Mesenchymal stem cell (in vitro differentiated cells and primary cell): ENCODE measurements around the gene HNRNPUL2.
"Not testable (repeated sequence)": the region's sequence is repeated elsewhere in the genome, so short reads cannot be mapped to it uniquely, and the experiment has no call there.

Source experiments
- DNase-seq: peaks from one replicate; pipeline ENCODE4 v3.0.0-alpha.2; 2013
- H2AFZ ChIP-seq: one replicate; pipeline ENCODE4 v1.6.1; 2013; ENCODE audit warnings: low read depth, mild to moderate bottlenecking, control low read depth, inconsistent platforms, low read length, moderate library complexity
- H2AK5ac ChIP-seq: 2 replicates; pipeline ENCODE4 v1.6.1; 2013; ENCODE audit warnings: low read length, moderate library complexity, mild to moderate bottlenecking, inconsistent platforms; ENCODE audit not compliant: severe bottlenecking
- H2BK120ac ChIP-seq: one replicate; pipeline ENCODE4 v1.6.1; 2013; ENCODE audit warnings: low read depth, mild to moderate bottlenecking, inconsistent platforms, low read length, moderate library complexity
- H2BK12ac ChIP-seq, 2 experiments: one replicate each; pipeline ENCODE4 v1.6.1; 2013; ENCODE audit warnings: inconsistent platforms in 2 of 2, low read length in 2 of 2, mild to moderate bottlenecking in 2 of 2, moderate library complexity in 2 of 2, control low read depth in 1 of 2
- H2BK15ac ChIP-seq: one replicate; pipeline ENCODE4 v1.6.1; 2013; ENCODE audit warnings: mild to moderate bottlenecking, low read depth, inconsistent platforms; ENCODE audit not compliant: poor library complexity, severe bottlenecking
- H2BK5ac ChIP-seq: 2 replicates; pipeline ENCODE4 v1.6.1; 2013; ENCODE audit warnings: low read depth, mild to moderate bottlenecking, low read length, control low read depth, inconsistent platforms; ENCODE audit not compliant: poor library complexity, severe bottlenecking
- H3K14ac ChIP-seq, 2 experiments: one replicate each; pipeline ENCODE4 v1.6.1; 2013; ENCODE audit warnings: inconsistent platforms in 2 of 2, low read length in 2 of 2, control low read depth in 1 of 2, mild to moderate bottlenecking in 1 of 2, moderate library complexity in 1 of 2
- H3K18ac ChIP-seq, 2 experiments: one replicate each; pipeline ENCODE4 v1.6.1; 2013; ENCODE audit warnings: inconsistent platforms in 2 of 2, low read length in 2 of 2, control low read depth in 1 of 2, low read depth in 1 of 2, mild to moderate bottlenecking in 1 of 2
- H3K23ac ChIP-seq, 2 experiments: one replicate each; pipeline ENCODE4 v1.6.1; 2013; ENCODE audit warnings: inconsistent platforms in 2 of 2, low read length in 2 of 2, mild to moderate bottlenecking in 2 of 2, moderate library complexity in 2 of 2, control low read depth in 1 of 2
- H3K27ac ChIP-seq: 2 replicates; pipeline ENCODE4 v1.5.1; 2013; ENCODE audit warnings: mild to moderate bottlenecking, moderate library complexity, low read length, control low read depth, inconsistent platforms; ENCODE audit not compliant: poor library complexity, severe bottlenecking
- H3K27me3 ChIP-seq, 2 experiments: 2 replicates each; pipeline versions ENCODE4 v1.6.1 to v1.7.0; 2013; ENCODE audit warnings: low read length in 2 of 2, mild to moderate bottlenecking in 2 of 2, moderate library complexity in 2 of 2, control low read depth in 1 of 2, inconsistent platforms in 1 of 2; ENCODE audit not compliant: control insufficient read depth in 1 of 2, insufficient read depth in 1 of 2
- H3K36me3 ChIP-seq, 2 experiments: 2 replicates each; pipeline versions ENCODE4 v1.6.1 to v1.7.0; 2013; ENCODE audit warnings: low read length in 2 of 2, control low read depth in 1 of 2, inconsistent platforms in 1 of 2, low read depth in 1 of 2, mild to moderate bottlenecking in 1 of 2; ENCODE audit not compliant: insufficient read depth in 2 of 2, control insufficient read depth in 1 of 2
- H3K4ac ChIP-seq, 2 experiments: one replicate each; pipeline ENCODE4 v1.6.1; 2013; ENCODE audit warnings: inconsistent platforms in 2 of 2, low read length in 2 of 2, mild to moderate bottlenecking in 2 of 2, moderate library complexity in 2 of 2, control low read depth in 1 of 2, low read depth in 1 of 2
- H3K4me1 ChIP-seq: 2 replicates; pipeline ENCODE4 v1.6.1; 2013; ENCODE audit warnings: low read depth, low read length, control low read depth; ENCODE audit not compliant: control insufficient read depth, insufficient read depth
- H3K4me2 ChIP-seq: 2 replicates; pipeline ENCODE4 v1.6.1; 2013; ENCODE audit warnings: low read length, mild to moderate bottlenecking, inconsistent platforms; ENCODE audit not compliant: poor library complexity, severe bottlenecking
- H3K4me3 ChIP-seq, 2 experiments: 2 replicates each; pipeline versions ENCODE4 v1.5.1 to v1.7.0; 2013; ENCODE audit warnings: low read length in 2 of 2, mild to moderate bottlenecking in 2 of 2, control low read depth in 1 of 2, low read depth in 1 of 2; ENCODE audit not compliant: insufficient read depth in 1 of 2
- H3K79me1 ChIP-seq: replicated peaks from 2 replicates; pipeline ENCODE4 v1.6.1; 2013; ENCODE audit warnings: mild to moderate bottlenecking, control low read depth, low read length, inconsistent platforms; ENCODE audit not compliant: poor library complexity, severe bottlenecking
- H3K9ac ChIP-seq: 2 replicates; pipeline ENCODE4 v1.7.0; 2013; ENCODE audit warnings: mild to moderate bottlenecking, low read length, moderate library complexity
- H3K9me3 ChIP-seq: 2 replicates; pipeline ENCODE4 v1.7.0; 2013; ENCODE audit warnings: mild to moderate bottlenecking, low read length; ENCODE audit not compliant: control insufficient read depth
- H4K8ac ChIP-seq: one replicate; pipeline ENCODE4 v1.6.1; 2013; ENCODE audit warnings: inconsistent platforms, mild to moderate bottlenecking, low read length, moderate library complexity
- H4K91ac ChIP-seq: one replicate; pipeline ENCODE4 v1.6.1; 2013; ENCODE audit warnings: mild to moderate bottlenecking, low read length, inconsistent platforms
- WGBS: methylation state at CpG from one replicate; pipeline ENCODE4 v1.1.7; 2013; ENCODE audit warnings: mixed read lengths; 5-methylcytosine and 5-hydroxymethylcytosine counted together

HNRNPUL2 gene

DNA sequence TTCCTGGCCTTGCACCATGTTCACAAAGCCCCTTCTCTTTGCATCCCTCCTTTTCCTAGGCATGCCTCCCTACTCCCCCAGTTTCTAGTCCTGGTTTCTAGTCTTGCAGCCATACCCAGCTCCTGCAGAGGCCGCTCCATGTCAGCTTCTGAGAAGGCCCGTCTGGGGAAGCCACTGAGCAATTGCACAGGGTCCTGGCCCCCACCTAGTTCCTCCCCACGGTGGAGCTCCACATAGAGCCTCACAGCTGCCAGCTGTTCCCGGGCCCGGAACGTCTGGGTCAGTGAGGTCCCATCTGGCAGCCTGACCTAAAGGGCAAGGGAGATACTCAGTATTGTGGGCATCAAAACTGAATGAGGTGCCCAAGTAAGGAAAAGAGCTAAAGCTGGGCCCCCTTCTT, 50.6 kb downstream of the HNRNPUL2 start:
- H3K27me3 ChIP-seq = no peaks in the 10 kb centered on the region
- H3K4ac ChIP-seq = no peak overlapping the region
- no peak overlapping the region for H3K4me2 ChIP-seq
- H3K9ac ChIP-seq = peak overlapping the region; percentile 98
- no peak overlapping the region for H3K23ac ChIP-seq
- no peak overlapping the region for H4K8ac ChIP-seq
- no peak overlapping the region for H3K27ac ChIP-seq
- H3K14ac ChIP-seq = no peak overlapping the region
- 78% methylated on average over 6 of the region's 6 CpGs for WGBS
- no peak overlapping the region for H2BK5ac ChIP-seq
- H2BK120ac ChIP-seq = no peak overlapping the region
- DNase-seq = no peak
- H3K4me1 ChIP-seq = peaks cover 15% of the 10 kb centered on the region
- H3K18ac ChIP-seq = no peak overlapping the region
- H2BK12ac ChIP-seq = no peak overlapping the region
- H2AK5ac ChIP-seq = no peak overlapping the region
- H2BK15ac ChIP-seq = no peak overlapping the region
- no peak overlapping the region for H4K91ac ChIP-seq
- no peaks in the 10 kb centered on the region for H3K9me3 ChIP-seq
- peaks cover 8% of the 10 kb centered on the region for H3K79me1 ChIP-seq
- no peak overlapping the region for H3K4me3 ChIP-seq
- no peak overlapping the region for H2AFZ ChIP-seq
- H3K36me3 ChIP-seq = peaks cover 16 to 37% of the 10 kb centered on the region in 2 experiments

DNA sequence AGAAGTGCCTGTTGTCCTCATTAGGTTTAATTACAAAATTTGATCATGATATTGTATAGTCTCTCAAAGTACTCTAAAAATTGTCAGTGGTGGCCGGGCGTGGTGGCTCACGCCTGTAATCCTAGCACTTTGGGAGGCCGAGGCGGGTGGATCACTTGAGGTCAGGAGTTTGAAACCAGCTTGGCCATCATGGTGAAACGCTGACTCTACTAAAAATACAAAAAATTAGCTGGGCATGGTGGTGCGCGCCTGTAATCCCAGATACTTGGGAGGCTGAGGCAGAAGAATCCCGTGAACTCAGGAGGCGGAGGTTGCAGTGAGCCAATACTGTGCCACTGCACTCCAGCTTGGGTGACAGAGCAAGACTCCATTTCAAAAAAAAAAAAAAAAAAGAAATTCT, 51.8 kb downstream of the HNRNPUL2 start:
- DNase-seq, H3K9ac ChIP-seq, H2BK15ac ChIP-seq, H4K91ac ChIP-seq, H2AFZ ChIP-seq, H3K4me3 ChIP-seq, H3K14ac ChIP-seq, H3K27me3 ChIP-seq, H3K79me1 ChIP-seq, H4K8ac ChIP-seq, H3K23ac ChIP-seq, H2BK12ac ChIP-seq, H2AK5ac ChIP-seq, H3K9me3 ChIP-seq, H3K4ac ChIP-seq, H2BK5ac ChIP-seq, H3K18ac ChIP-seq, H3K27ac ChIP-seq, H2BK120ac ChIP-seq, H3K4me2 ChIP-seq: not testable (repeated sequence)
- WGBS = 85% methylated on average over 10 of the region's 10 CpGs
- Histone ChIP-seq H3K4me1 (peaks cover 17% of the 10 kb centered on the region), H3K36me3 (peaks cover 16 to 37% of the 10 kb centered on the region in 2 experiments)

DNA sequence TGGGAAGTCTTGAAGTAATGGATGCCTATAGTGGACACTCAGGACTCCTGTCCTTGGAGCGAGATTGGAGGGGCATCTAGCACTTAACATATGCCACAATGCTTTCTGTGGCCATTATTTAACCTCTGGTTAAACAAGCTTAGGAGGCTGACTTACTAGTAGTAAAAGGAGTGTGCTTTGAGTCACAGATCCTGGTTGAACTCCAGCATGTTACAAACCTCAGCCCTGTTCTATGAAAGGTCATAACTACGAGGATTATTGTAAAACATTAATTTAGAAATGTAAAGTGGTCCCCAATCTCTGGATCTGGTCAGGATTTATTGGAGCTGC, 54.1 kb downstream of the HNRNPUL2 start:
- H2BK5ac ChIP-seq = no peak overlapping the region
- peak overlapping the region in 1 of 2 experiments; percentile 94 for H3K4me3 ChIP-seq
- H3K36me3 ChIP-seq = peaks cover 16 to 41% of the 10 kb centered on the region in 2 experiments
- H3K4me1 ChIP-seq = peaks cover 15% of the 10 kb centered on the region
- H3K27me3 ChIP-seq = no peaks in the 10 kb centered on the region
- no peak overlapping the region for H3K4ac ChIP-seq
- H2AK5ac ChIP-seq = no peak overlapping the region
- H3K79me1 ChIP-seq = peaks cover 8% of the 10 kb centered on the region
- 100% methylated on average over 1 of the region's 2 CpGs for WGBS
- H2AFZ ChIP-seq = no peak overlapping the region
- DNase-seq = no peak
- no peaks in the 10 kb centered on the region for H3K9me3 ChIP-seq
- H3K14ac ChIP-seq = no peak overlapping the region
- H2BK12ac ChIP-seq = peak overlapping the region in 1 of 2 experiments; percentile 29
- H4K8ac ChIP-seq = no peak overlapping the region
- no peak overlapping the region for H4K91ac ChIP-seq
- peak overlapping the region; percentile 98 for H3K9ac ChIP-seq
- H2BK120ac ChIP-seq = no peak overlapping the region
- H3K23ac ChIP-seq = no peak overlapping the region
- H2BK15ac ChIP-seq = no peak overlapping the region
- no peak overlapping the region for H3K27ac ChIP-seq
- H3K4me2 ChIP-seq = no peak overlapping the region
- H3K18ac ChIP-seq = no peak overlapping the region

DNA sequence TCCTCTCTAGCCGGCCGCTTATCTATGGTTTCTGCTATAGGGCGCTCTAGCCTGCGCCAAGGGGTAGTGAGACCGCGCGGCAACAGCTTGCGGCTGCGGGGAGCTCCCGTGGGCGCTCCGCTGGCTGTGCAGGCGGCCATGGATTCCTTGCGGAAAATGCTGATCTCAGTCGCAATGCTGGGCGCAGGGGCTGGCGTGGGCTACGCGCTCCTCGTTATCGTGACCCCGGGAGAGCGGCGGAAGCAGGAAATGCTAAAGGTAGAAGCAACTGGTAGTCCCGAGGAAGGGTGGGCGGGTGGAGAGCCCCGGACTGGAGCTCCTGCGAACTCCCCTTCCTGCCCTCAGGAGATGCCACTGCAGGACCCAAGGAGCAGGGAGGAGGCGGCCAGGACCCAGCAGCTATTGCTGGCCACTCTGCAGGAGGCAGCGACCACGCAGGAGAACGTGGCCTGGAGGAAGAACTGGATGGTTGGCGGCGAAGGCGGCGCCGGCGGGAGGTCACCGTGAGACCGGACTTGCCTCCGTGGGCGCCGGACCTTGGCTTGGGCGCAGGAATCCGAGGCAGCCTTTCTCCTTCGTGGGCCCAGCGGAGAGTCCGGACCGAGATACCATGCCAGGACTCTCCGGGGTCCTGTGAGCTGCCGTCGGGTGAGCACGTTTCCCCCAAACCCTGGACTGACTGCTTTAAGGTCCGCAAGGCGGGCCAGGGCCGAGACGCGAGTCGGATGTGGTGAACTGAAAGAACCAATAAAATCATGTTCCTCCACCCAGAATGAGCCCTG, 55.5 kb downstream of the HNRNPUL2 start, which contains the start of the genes LBHD1 and UQCC3:
Gene LBHD1 (minus strand): TSS at position 660 of the 782 bp plus-strand sequence. CDS start 2,236 bp downstream, outside the sequence.
Gene UQCC3 (plus strand): TSS at position 66 of the 782 bp plus-strand sequence. CDS start 73 bp downstream, at position 139.
- H2AFZ ChIP-seq = peak within 1 kb of the TSS; percentile 72
- peak within 1 kb of the TSS in 1 of 2 experiments; percentile 39 for H3K14ac ChIP-seq
- peak within 1 kb of the TSS; percentile 86 for H2BK15ac ChIP-seq
- H3K4me3 ChIP-seq = peak within 1 kb of the TSS; percentile 75 to 94
- H3K4me2 ChIP-seq = peak within 1 kb of the TSS; percentile 85
- peak within 1 kb of the TSS; percentile 42 to 97 for H3K18ac ChIP-seq
- no peaks in the 10 kb centered on the region for H3K27me3 ChIP-seq
- peaks cover 10 to 39% of the 10 kb centered on the region in 2 experiments for H3K36me3 ChIP-seq
- peak within 1 kb of the TSS in 1 of 2 experiments; percentile 92 for H3K23ac ChIP-seq
- peak within 1 kb of the TSS; percentile 95 for H4K91ac ChIP-seq
- H3K9ac ChIP-seq = peak within 1 kb of the TSS; percentile 98
- peak within 1 kb of the TSS; percentile 94 to 97 for H3K4ac ChIP-seq
- peak within 1 kb of the TSS; percentile 50 for H2AK5ac ChIP-seq
- H2BK12ac ChIP-seq = peak within 1 kb of the TSS; percentile 29 to 35
- H3K27ac ChIP-seq = peak within 1 kb of the TSS; percentile 98
- H2BK120ac ChIP-seq = peak within 1 kb of the TSS; percentile 89
- WGBS = under 1% methylated on average over 59 of the region's 59 CpGs
- H3K9me3 ChIP-seq = no peaks in the 10 kb centered on the region
- DNase-seq = peak; percentile 91
- peaks cover 11% of the 10 kb centered on the region for H3K79me1 ChIP-seq
- peak within 1 kb of the TSS; percentile 99 for H4K8ac ChIP-seq
- H3K4me1 ChIP-seq = peaks cover 11% of the 10 kb centered on the region
- peak within 1 kb of the TSS; percentile 46 for H2BK5ac ChIP-seq
